Measurements from ENCODE around the gene CNTNAP2. TPM values are rescaled to one million over a fixed set of nuclear protein-coding genes. Genes with fewer than 3 reads are reported as not detected.

Gene CNTNAP2
- total and polyA plus RNA-seq, 7 donors = 0.60 to 2.4 (median 1.7) TPM

GRCh38 chr7:146387140-146387539, 270.5 kb downstream of the CNTNAP2 start:
- no peaks in the 10 kb centered on the region for H3K36me3 ChIP-seq
- no peak overlapping the region for H3K4me3 ChIP-seq
- H3K4me1 ChIP-seq = no peaks in the 10 kb centered on the region
- no peak for TF ChIP-seq POLR2AphosphoS5 (IDR thresholded peaks at IDR 0.05)
- TF ChIP-seq EP300 (IDR thresholded peaks at IDR 0.05) = no peak
- TF ChIP-seq POLR2A (IDR thresholded peaks at IDR 0.05) = no peak
- TF ChIP-seq CTCF (IDR thresholded peaks at IDR 0.05) = no peak
- H3K9me3 ChIP-seq = no peaks in the 10 kb centered on the region
- peaks cover 0 to 4% (median 0%) of the 10 kb centered on the region in 3 donors for H3K27me3 ChIP-seq
- intact Hi-C loops (cut with DNase I) = no loop called here
- 86 to 100% methylated on average over 1 of the region's 1 CpG for WGBS, 2 donors
- H3K27ac ChIP-seq = no peak overlapping the region
- no peak for DNase-seq

GRCh38 chr7:146388928-146389327, 272.3 kb downstream of the CNTNAP2 start:
- Histone ChIP-seq H3K4me1 (no peaks in the 10 kb centered on the region), H3K27ac (no peak overlapping the region), H3K4me3 (no peak overlapping the region), H3K9me3 (no peaks in the 10 kb centered on the region), H3K27me3 (no peaks in the 10 kb centered on the region), H3K36me3 (no peaks in the 10 kb centered on the region)
- DNase-seq = no peak
- intact Hi-C loops (cut with DNase I) = no loop called here
- WGBS, 2 donors = 83 to 84% methylated on average over 2 of the region's 2 CpGs
- TF ChIP-seq EP300 (IDR thresholded peaks at IDR 0.05) = no peak
- no peak for TF ChIP-seq POLR2A (IDR thresholded peaks at IDR 0.05)
- no peak for TF ChIP-seq CTCF (IDR thresholded peaks at IDR 0.05)
- TF ChIP-seq POLR2AphosphoS5 (IDR thresholded peaks at IDR 0.05) = no peak

DNA sequence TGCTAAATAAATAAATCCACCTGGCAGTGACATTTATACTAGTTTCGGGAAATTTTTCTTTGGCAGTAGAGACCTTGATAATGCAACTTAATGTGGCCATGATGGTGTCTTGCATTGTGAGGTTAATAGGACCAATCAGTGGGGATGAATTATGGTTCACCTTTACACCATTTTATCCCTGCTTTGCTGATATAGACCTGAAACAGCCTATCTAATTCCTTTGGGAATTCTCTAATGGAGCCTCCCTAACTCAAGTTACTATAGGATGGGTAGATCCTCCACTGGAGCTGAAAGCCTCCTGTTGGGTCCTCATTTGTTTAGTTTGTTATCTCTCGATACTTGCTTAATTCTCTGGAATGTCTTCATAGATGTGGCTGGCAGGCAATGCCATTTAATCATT, 276.7 kb downstream of the CNTNAP2 start:
- no peaks in the 10 kb centered on the region for H3K9me3 ChIP-seq
- H3K4me3 ChIP-seq = no peak overlapping the region
- WGBS, 2 donors = 89 to 93% methylated on average over 2 of the region's 2 CpGs
- intact Hi-C loops (cut with DNase I) = no loop called here
- no peaks in the 10 kb centered on the region for H3K36me3 ChIP-seq
- H3K4me1 ChIP-seq = no peaks in the 10 kb centered on the region
- DNase-seq = no peak
- H3K27me3 ChIP-seq = no peaks in the 10 kb centered on the region
- TF ChIP-seq CTCF (IDR thresholded peaks at IDR 0.05) (no peak), POLR2AphosphoS5 (IDR thresholded peaks at IDR 0.05) (no peak), POLR2A (IDR thresholded peaks at IDR 0.05) (no peak), EP300 (IDR thresholded peaks at IDR 0.05) (no peak)
- H3K27ac ChIP-seq = no peak overlapping the region

DNA sequence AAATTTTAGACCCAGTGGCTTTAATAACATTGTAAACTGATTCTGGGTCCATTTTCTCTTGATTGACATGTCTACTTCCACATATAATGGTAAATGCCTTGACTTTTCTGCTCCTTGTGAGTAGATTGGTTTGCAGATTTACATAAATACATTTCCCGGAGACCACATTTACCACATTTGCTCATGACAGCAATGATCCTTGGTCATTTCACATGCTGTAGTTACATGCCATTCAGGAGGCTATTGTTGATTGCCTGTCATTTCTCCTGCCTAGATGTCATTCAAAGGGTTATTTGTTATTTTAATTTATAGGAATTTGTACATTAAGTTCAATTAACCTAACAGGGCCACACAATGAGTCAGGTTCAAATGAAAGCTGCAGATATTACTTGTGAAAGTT, 280.5 kb downstream of the CNTNAP2 start:
- Histone ChIP-seq H3K4me1 (no peaks in the 10 kb centered on the region), H3K9me3 (no peaks in the 10 kb centered on the region), H3K27ac (no peak overlapping the region), H3K27me3 (no peaks in the 10 kb centered on the region), H3K36me3 (no peaks in the 10 kb centered on the region), H3K4me3 (no peak overlapping the region)
- no peak for DNase-seq
- 0 to 98% methylated on average over 1 of the region's 1 CpG for WGBS, 2 donors
- TF ChIP-seq EP300 (IDR thresholded peaks at IDR 0.05) = no peak
- intact Hi-C loops (cut with DNase I) = no loop called here

DNA sequence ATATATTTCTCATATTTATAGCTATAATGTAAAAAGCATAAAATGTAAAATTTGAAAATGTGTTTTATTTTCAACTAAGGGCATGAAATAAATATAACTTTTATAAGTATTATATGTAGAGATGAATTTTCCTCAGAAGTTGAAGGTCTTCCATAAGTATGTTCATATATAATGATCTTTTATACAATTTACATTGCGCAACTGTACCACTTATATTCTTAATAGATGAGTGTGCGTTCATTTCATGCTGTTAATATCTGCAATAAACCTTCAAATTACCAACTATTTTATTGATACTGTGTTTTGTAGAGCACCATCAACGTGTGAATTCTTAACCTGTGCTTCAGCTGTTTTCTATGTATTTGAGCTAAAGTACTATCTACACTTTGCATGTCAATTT, 285.3 kb downstream of the CNTNAP2 start:
- H3K4me1 ChIP-seq = no peaks in the 10 kb centered on the region
- WGBS, 2 donors = 77 to 79% methylated on average over 3 of the region's 3 CpGs
- intact Hi-C loops (cut with DNase I) = no loop called here
- peaks cover 0 to 2% (median 0%) of the 10 kb centered on the region in 4 donors for H3K9me3 ChIP-seq
- TF ChIP-seq CTCF (IDR thresholded peaks at IDR 0.05) (no peak), EP300 (IDR thresholded peaks at IDR 0.05) (no peak), POLR2A (IDR thresholded peaks at IDR 0.05) (no peak), POLR2AphosphoS5 (IDR thresholded peaks at IDR 0.05) (no peak)
- H3K27ac ChIP-seq = no peak overlapping the region
- no peaks in the 10 kb centered on the region for H3K27me3 ChIP-seq
- no peak overlapping the region for H3K4me3 ChIP-seq
- no peaks in the 10 kb centered on the region for H3K36me3 ChIP-seq
- no peak for DNase-seq
